HG02678 (cell line): ENCODE measurements around the gene MTA2.

ENCODE experiments used
- ATAC-seq: cut with Tn5 transposase; IDR thresholded peaks from one replicate; pipeline ENCODE4 v1.9.1; 2021; ENCODE audit warnings: mild to moderate bottlenecking, moderate library complexity; ENCODE audit not compliant: unreplicated experiment

MTA2 gene

GRCh38 chr11:62613291-62613778 is 11.7 kb upstream of the MTA2 start:
- no peak for ATAC-seq

DNA sequence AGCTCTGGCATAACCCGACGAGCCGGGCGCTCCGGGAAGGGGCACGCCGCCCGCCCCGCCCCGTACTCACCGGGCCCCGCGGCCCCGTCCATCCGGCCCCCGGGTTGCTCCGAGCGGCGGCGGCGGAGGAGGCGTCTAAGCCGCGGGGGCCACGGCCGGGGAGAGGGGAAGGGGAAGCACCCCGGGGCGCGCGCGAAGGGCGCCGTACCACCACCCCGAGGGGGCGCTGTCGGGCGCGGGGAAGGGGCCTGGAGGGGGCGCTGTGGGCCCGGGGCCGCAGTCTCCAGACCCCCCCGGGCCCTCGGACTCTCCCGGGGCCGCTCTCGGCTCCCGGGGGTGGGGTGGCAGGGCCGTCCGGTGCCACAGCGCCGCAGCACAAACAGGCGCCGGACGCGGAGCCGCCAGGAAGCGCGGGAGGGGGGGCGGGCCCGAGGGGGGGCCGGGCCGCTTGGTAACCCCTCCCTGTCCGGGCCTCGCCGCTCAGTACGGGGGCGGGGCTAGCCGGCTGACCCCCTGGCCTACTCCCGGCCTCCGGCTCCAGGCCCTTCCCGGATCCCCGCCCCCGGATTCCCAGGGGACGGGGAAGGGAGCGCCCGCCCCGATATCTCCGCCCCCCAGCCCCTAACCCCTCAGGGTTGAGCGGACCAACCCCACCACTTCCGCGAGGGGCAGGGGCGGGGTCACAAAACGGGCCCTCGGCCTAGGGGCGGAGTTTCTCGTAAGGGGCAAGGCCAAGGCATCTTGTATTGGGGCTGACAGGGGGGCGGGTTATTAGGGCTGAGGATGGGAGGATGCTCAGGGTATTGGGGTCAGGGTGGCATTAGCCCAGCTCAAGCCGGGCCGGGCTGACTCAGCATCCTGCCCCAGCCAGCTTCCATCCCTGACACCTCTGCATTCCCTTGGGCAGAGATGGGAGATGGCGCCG is 11.0 kb upstream of the MTA2 start, which contains the start of the genes EML3 and ROM1:
TSS of gene EML3 (minus strand) at position 410 of the 925 bp plus-strand sequence. CDS start at position 92, 318 bp downstream.
TSS of gene ROM1 (plus strand) at position 892 of the 925 bp plus-strand sequence. CDS start at position 917, 25 bp downstream.
- peak; percentile 70 for ATAC-seq

DNA sequence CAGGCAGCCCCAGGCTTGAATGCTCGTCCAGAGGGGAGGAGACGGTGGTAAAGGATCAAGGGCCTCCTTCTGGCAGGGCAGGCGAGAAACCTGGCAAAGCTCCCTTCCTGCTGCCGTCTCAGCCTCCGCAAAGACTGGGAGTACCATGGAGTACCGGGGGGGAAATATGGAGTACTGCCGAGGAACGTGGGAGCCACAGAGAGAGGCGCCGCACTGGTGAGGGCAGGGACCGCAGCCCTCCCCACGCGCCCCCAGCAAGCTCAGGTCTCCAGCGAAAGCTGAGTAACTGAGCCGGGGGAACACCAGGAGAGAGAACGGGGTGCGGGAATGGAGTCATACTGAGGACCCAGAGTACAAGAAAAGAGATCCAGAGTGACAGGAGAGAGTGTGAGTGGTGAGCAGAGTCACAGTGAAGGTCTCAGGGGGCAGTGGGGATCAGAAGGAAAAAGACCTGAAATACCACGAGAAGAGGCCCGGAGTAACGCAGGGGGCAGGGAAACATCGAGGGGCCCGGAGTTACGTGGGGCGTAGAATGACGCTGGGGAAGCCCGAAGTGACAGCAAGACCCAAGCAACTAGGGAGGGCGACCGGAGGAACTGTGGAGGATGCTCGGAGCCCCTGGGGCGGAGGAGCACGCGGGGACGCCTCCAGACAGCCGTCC is 10.2 kb upstream of the MTA2 start:
- peak; percentile 20 for ATAC-seq

GRCh38 chr11:62610814-62611704 is 9.4 kb upstream of the MTA2 start:
- ATAC-seq = no peak

- ATAC-seq = no peak
Measured at GRCh38 chr11:62610403-62610802, 8.7 kb upstream of the MTA2 start.

DNA sequence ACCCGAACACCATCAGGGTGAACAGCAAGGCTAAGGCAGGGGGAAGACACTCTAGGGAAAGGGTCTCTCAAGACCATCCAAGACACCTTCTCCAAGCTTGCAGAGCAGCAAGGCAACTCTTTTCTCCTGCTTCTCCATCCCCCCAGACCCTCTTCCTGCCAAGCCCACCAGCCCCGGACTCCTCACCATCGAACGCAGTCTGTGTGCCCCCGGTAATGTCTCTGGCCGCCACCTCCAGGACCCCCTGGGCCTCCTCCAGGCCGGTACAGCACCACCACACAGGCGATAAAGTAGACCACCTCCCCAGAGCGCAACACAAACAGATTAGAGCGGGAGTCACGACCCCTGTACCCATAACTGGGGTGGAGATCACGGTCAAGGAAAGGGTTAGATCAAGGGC is 7.1 kb upstream of the MTA2 start:
- no peak for ATAC-seq

GRCh38 chr11:62607714-62608113 is 6.0 kb upstream of the MTA2 start:
- no peak for ATAC-seq

DNA sequence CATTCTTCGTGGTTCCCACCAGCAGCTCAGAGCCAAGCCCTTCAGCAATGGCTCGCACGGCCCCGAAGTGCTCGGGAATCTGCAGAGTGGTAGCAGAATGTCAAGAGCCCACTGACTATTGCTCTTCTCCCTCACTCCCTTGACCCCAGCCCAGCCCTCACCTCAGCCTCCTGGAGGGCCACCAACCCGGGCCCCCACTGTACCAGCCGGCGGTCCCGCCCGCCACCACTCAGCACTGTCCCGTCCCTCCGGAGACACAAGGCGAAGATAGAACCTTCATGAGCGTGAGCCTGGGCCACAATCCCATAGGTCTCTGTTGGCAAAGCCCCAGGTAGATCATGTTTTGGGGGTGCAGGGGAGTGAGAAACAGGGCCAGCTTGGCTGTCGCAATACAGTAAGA is 4.2 kb upstream of the MTA2 start:
- ATAC-seq = no peak

DNA sequence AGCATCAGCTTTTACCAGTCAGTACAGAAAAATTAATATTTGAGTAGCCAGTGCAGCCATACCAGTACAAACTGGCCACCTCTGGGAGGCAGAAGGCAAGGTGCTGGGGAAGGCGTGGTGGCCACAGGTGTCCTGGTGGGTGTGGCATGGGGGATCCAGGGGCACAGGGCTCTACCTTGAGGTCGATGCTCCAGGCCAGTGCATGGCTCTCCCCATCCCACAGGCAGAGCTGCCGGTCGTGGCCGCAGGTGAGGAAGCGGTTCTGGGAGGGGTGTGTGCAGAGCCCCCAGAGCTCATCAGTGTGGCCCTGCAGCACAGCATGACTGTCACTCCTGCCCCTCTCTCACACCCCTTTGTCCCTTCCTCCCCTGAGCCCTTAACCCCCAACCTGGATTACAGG is 3.8 kb upstream of the MTA2 start:
- ATAC-seq = no peak

DNA sequence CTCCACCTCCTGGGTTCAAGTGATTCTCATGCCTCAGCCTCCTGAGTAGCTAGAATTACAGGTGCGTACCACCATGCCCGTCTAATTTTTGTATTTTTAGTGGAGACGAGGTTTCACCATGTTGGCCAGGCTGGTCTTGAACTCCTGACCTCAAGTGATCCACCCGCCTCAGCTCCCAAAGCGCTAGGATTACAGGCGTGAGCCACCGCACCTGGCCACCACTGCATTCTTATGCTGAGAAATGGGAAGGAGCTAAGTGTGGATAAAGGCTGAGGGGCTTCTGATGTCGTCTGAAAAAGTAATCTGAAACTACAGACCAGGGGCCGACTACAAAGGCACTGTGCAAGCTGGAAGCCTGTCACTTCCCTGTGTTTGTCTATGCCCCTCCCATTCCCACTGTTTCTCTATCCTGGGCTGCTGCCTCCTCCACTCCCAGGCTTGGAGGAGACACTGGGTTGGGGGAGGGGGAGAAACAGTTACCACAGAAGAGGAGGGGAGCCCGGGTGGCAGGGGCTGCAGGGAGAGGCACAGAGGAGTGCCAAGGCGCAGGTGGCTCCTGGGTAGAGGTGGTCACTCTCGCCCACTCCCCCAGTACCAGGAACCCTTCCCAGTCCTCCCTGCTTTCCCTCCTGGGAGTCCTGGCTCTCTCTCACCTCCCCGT is 2.9 kb upstream of the MTA2 start:
- no peak for ATAC-seq

GRCh38 chr11:62603776-62604299 is 2.2 kb upstream of the MTA2 start:
- no peak for ATAC-seq

- no peak for ATAC-seq
Measured at GRCh38 chr11:62603072-62603408, 1.4 kb upstream of the MTA2 start.

GRCh38 chr11:62602141-62603071 is 741 bp upstream of the MTA2 start:
- ATAC-seq = peak; percentile 1

DNA sequence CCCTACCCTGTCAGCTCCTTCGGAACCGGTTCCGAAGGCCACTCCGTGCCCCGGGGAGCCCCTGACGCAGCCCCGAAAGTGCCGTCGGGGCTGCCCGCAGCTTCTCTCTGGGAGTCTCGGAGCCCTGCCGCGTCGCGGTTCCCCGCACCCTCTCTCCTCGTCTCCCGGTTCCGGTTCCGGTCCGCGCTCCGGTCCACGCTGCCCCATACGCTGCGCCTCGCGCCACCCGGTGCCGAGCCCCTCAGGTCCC is 618 bp downstream of the MTA2 start:
- ATAC-seq = no peak

- no peak for ATAC-seq
Measured at GRCh38 chr11:62600367-62601121, 1.1 kb downstream of the MTA2 start.

- ATAC-seq = no peak
Measured at GRCh38 chr11:62599901-62600300, 1.8 kb downstream of the MTA2 start.

GRCh38 chr11:62599069-62599696 is 2.5 kb downstream of the MTA2 start:
- peak; percentile 36 for ATAC-seq

- ATAC-seq = no peak
Measured at GRCh38 chr11:62595124-62595523, 6.5 kb downstream of the MTA2 start.
